IMR-90 (cell line): Measurements from ENCODE around the gene OPRM1. TPM values are rescaled to one million over a fixed set of nuclear protein-coding genes. Genes with fewer than 3 reads are reported as not detected.

Experiments used
- ATAC-seq: fragments of 200-7000 bp; cut with Tn5 transposase; 2 replicates; pipeline ENCODE4 v1.9.1; 2020; ENCODE audit warnings: low read depth, mild to moderate bottlenecking, moderate library complexity
- BruUV-seq: library from RNA; stranded (reverse); fragments of 400-500 nt; replicated peaks from 2 replicates; lab custom pipeline; 2021; lab: Mats Ljungman, UMichigan
- CTCF ChIA-PET: fragments of 300-600 bp; formaldehyde crosslinking; extraction: SDS; loops from one replicate; lab custom pipeline; 2021; ENCODE audit warnings: antibody characterized with exemption; lab: Yijun Ruan, JAX
- POLR2A ChIA-PET: fragments of 300-600 bp; sonication (Branson Sonifier 250); formaldehyde crosslinking; loops from one replicate; lab custom pipeline; 2022; ENCODE audit warnings: antibody characterized with exemption; ENCODE audit not compliant: unreplicated experiment; lab: Charles Lee
- DNase-seq: peaks from one replicate; pipeline ENCODE4 v3.0.0; 2013
- H2AFZ ChIP-seq: replicated peaks from 2 replicates; pipeline ENCODE3; 2013; ENCODE audit warnings: low read length, mild to moderate bottlenecking; ENCODE audit not compliant: poor library complexity
- H2AK5ac ChIP-seq: 2 replicates; pipeline ENCODE4 v1.6.1; 2013; ENCODE audit warnings: low read depth, low read length, inconsistent platforms
- H2AK9ac ChIP-seq: replicated peaks from 2 replicates; pipeline ENCODE3; 2013; ENCODE audit warnings: mild to moderate bottlenecking, low read depth, low read length, moderate library complexity; ENCODE audit not compliant: poor library complexity
- H2BK120ac ChIP-seq: 2 replicates; pipeline ENCODE4 v1.6.1; 2013; ENCODE audit warnings: low read depth, low read length, inconsistent platforms
- H2BK15ac ChIP-seq: 3 replicates; pipeline ENCODE4 v1.6.1; 2013; ENCODE audit warnings: low read depth, low read length, inconsistent platforms
- H2BK20ac ChIP-seq: 2 replicates; pipeline ENCODE4 v1.6.1; 2013; ENCODE audit warnings: low read depth, mild to moderate bottlenecking, inconsistent platforms, low read length, moderate library complexity
- H2BK5ac ChIP-seq: 2 replicates; pipeline ENCODE4 v1.6.1; 2013; ENCODE audit warnings: mild to moderate bottlenecking, low read depth, low read length, inconsistent platforms; ENCODE audit not compliant: poor library complexity, severe bottlenecking
- H3K14ac ChIP-seq: replicated peaks from 2 replicates; pipeline ENCODE4 v1.6.1; 2013; ENCODE audit warnings: low read depth, low read length, inconsistent platforms
- H3K18ac ChIP-seq: 2 replicates; pipeline ENCODE4 v1.6.1; 2013; ENCODE audit warnings: low read depth, low read length, control low read depth
- H3K23ac ChIP-seq: 2 replicates; pipeline ENCODE4 v1.6.1; 2013; ENCODE audit warnings: low read depth, low read length, inconsistent platforms
- H3K27ac ChIP-seq: 2 replicates; pipeline ENCODE4 v1.5.1; 2013; ENCODE audit warnings: mild to moderate bottlenecking, control low read depth, low read length; ENCODE audit not compliant: insufficient read depth
- H3K27me3 ChIP-seq: 2 replicates; pipeline ENCODE4 v1.6.1; 2013; ENCODE audit warnings: low read length; ENCODE audit not compliant: control insufficient read depth, insufficient read depth
- H3K36me3 ChIP-seq: 2 replicates; pipeline ENCODE4 v1.6.1; 2013; ENCODE audit warnings: low read length, mixed read lengths; ENCODE audit not compliant: control insufficient read depth, insufficient read depth
- H3K4ac ChIP-seq: 2 replicates; pipeline ENCODE4 v1.6.1; 2013; ENCODE audit warnings: low read depth, low read length, inconsistent platforms
- H3K4me1 ChIP-seq: 2 replicates; pipeline ENCODE4 v1.6.1; 2013; ENCODE audit warnings: low read length, mixed read lengths; ENCODE audit not compliant: control insufficient read depth, insufficient read depth
- H3K4me2 ChIP-seq: 2 replicates; pipeline ENCODE4 v1.6.1; 2013; ENCODE audit warnings: low read depth, mild to moderate bottlenecking, control low read depth, low read length, moderate library complexity
- H3K4me3 ChIP-seq: 2 replicates; pipeline ENCODE4 v1.5.1; 2013; ENCODE audit warnings: low read depth, mild to moderate bottlenecking, control low read depth, low read length, moderate library complexity; ENCODE audit not compliant: insufficient read depth
- H3K56ac ChIP-seq: 2 replicates; pipeline ENCODE4 v1.6.1; 2013; ENCODE audit warnings: low read length, inconsistent platforms; ENCODE audit not compliant: insufficient read depth; ENCODE audit errors: extremely low read depth
- H3K79me1 ChIP-seq, 2 experiments: 2 replicates each; pipeline ENCODE4 v1.6.1; 2013; ENCODE audit warnings: low read length in 2 of 2, inconsistent platforms in 1 of 2, low read depth in 1 of 2
- H3K9ac ChIP-seq: 2 replicates; pipeline ENCODE4 v1.6.1; 2013; ENCODE audit warnings: low read depth, low read length, control low read depth
- H3K9me1 ChIP-seq: 2 replicates; pipeline ENCODE4 v1.6.1; 2013; ENCODE audit warnings: low read length, inconsistent platforms; ENCODE audit not compliant: insufficient read depth
- H3K9me3 ChIP-seq: 2 replicates; pipeline ENCODE4 v1.6.1; 2013; ENCODE audit warnings: low read length; ENCODE audit not compliant: control insufficient read depth, insufficient read depth
- H4K20me1 ChIP-seq: 2 replicates; pipeline ENCODE4 v1.6.1; 2013; ENCODE audit warnings: low read length, inconsistent platforms; ENCODE audit not compliant: insufficient read depth
- H4K5ac ChIP-seq: 2 replicates; pipeline ENCODE4 v1.6.1; 2013; ENCODE audit warnings: mild to moderate bottlenecking, low read depth, low read length, control low read depth
- H4K8ac ChIP-seq, 2 experiments: 2 replicates each; pipeline ENCODE4 v1.6.1; 2013; ENCODE audit warnings: low read depth in 2 of 2, low read length in 2 of 2, control low read depth in 1 of 2, inconsistent platforms in 1 of 2
- H4K91ac ChIP-seq: 2 replicates; pipeline ENCODE4 v1.6.1; 2013; ENCODE audit warnings: low read depth, low read length, inconsistent platforms; ENCODE audit not compliant: insufficient read depth
- BHLHE40 ChIP-seq: fragments of 150-350 bp; IDR thresholded peaks from 2 replicates; pipeline ENCODE4 v1.6.1; 2016; ENCODE audit warnings: mild to moderate bottlenecking, low read depth, low read length
- CEBPB ChIP-seq: IDR thresholded peaks from 2 replicates; pipeline ENCODE4 v1.6.1; 2012; ENCODE audit warnings: low read depth, low read length, improper control_type of control experiment
- CHD1 ChIP-seq: IDR thresholded peaks from 2 replicates; pipeline ENCODE4 v1.6.1; 2012; ENCODE audit warnings: low read depth, low read length, improper control_type of control experiment
- CTCF ChIP-seq: conservative IDR thresholded peaks from 2 replicates; pipeline ENCODE4 v1.5.1; 2012; ENCODE audit warnings: mild to moderate bottlenecking, low read depth, low read length, improper control_type of control experiment
- ELK1 ChIP-seq: fragments of 150-350 bp; IDR thresholded peaks from 2 replicates; pipeline ENCODE4 v1.6.1; 2016; ENCODE audit warnings: low read depth, mild to moderate bottlenecking, low read length, moderate library complexity, borderline replicate concordance
- FOS ChIP-seq: fragments of 150-350 bp; IDR thresholded peaks from 2 replicates; pipeline ENCODE4 v1.6.1; 2016; ENCODE audit warnings: low read depth, low read length
- MAFK ChIP-seq: IDR thresholded peaks from 2 replicates; pipeline ENCODE4 v1.6.1; 2012; ENCODE audit warnings: low read depth, low read length, improper control_type of control experiment
- MAZ ChIP-seq: IDR thresholded peaks from 2 replicates; pipeline ENCODE4 v1.6.1; 2012; ENCODE audit warnings: low read depth, mild to moderate bottlenecking, low read length, improper control_type of control experiment, moderate library complexity, borderline replicate concordance
- MXI1 ChIP-seq: IDR thresholded peaks from 2 replicates; pipeline ENCODE4 v1.6.1; 2012; ENCODE audit warnings: low read depth, mild to moderate bottlenecking, low read length, moderate library complexity, borderline replicate concordance
- NFE2L2 ChIP-seq: fragments of 150-350 bp; IDR thresholded peaks from 2 replicates; pipeline ENCODE4 v1.6.1; 2016; ENCODE audit warnings: low read depth, mild to moderate bottlenecking, low read length
- POLR2A ChIP-seq: IDR thresholded peaks from 2 replicates; pipeline ENCODE4 v1.6.1; 2012; ENCODE audit warnings: mild to moderate bottlenecking, low read depth, low read length
- RAD21 ChIP-seq: IDR thresholded peaks from 2 replicates; pipeline ENCODE4 v1.6.1; 2012; ENCODE audit warnings: low read length, improper control_type of control experiment
- RCOR1 ChIP-seq: IDR thresholded peaks from 2 replicates; pipeline ENCODE4 v1.6.1; 2012; ENCODE audit warnings: mild to moderate bottlenecking, low read length, improper control_type of control experiment; ENCODE audit not compliant: insufficient replicate concordance
- RFX5 ChIP-seq: IDR thresholded peaks from 2 replicates; pipeline ENCODE4 v1.8.0; 2012; ENCODE audit warnings: low read depth, mild to moderate bottlenecking, low read length, moderate library complexity
- SMC3 ChIP-seq: fragments of 150-350 bp; IDR thresholded peaks from 2 replicates; pipeline ENCODE4 v1.6.1; 2016; ENCODE audit warnings: low read depth, mild to moderate bottlenecking, antibody characterized with exemption, low read length, moderate library complexity
- USF2 ChIP-seq: fragments of 150-350 bp; IDR thresholded peaks from 2 replicates; pipeline ENCODE4 v1.6.1; 2017; ENCODE audit warnings: mild to moderate bottlenecking, antibody characterized with exemption, low read length, low read depth
- WGBS, 2 experiments: methylation state at CpG; one replicate each; pipeline versions ENCODE4 v1.1.5 to v1.1.7; 2013; ENCODE audit warnings: missing lambda C conversion rate in 2 of 2; ENCODE audit not compliant: insufficient read length in 1 of 2; ENCODE audit errors: extremely low coverage in 2 of 2; 5-methylcytosine and 5-hydroxymethylcytosine counted together
- dilution Hi-C: fragments of 300-500 bp; cut with HindIII; formaldehyde crosslinking; loops from one replicate; pipeline ENCODE4 v1.14.3; 2018; ENCODE audit warnings: low sequenced_read_pairs; ENCODE audit not compliant: unreplicated experiment
- in situ Hi-C: fragments of 300-500 bp; cut with MboI; formaldehyde crosslinking; loops from 3 replicates; pipeline ENCODE4 v1.14.3; 2019; ENCODE audit warnings: low sequenced_read_pairs, inconsistent platforms, mixed read lengths
- intact Hi-C: fragments of 100-400 bp; cut with micrococcal nuclease; formaldehyde crosslinking; loops from 2 replicates; pipeline ENCODE4 v1.10.0; 2022
- polyA plus RNA-seq, 3 experiments: library from polyadenylated mRNA; depleted of rRNA; stranded (reverse); fragments of >200 nt; gene quantifications; 2 replicates each; pipeline ENCODE4 v1.2.3, GENCODE V29; 2012; ENCODE audit warnings: low replicate concordance in 1 of 3
- total RNA-seq: library from RNA; depleted of rRNA; stranded (reverse); fragments of >200 nt; gene quantifications from 2 replicates; pipeline ENCODE4 v1.2.3, GENCODE V29; 2012

OPRM1 gene
- total and polyA plus RNA-seq, 2 of the 4 experiments (the other 2 are of a cell fraction) = not detected

- no peaks in the 10 kb centered on the region for H3K9me1 ChIP-seq
- dilution Hi-C loops = loop anchor here (25.0 kb wide), 1 partner anchor 192 kb away; the partner anchor contains the start of gene IPCEF1
Observed at GRCh38 chr6:154170106-154170505, 131.1 kb downstream of the OPRM1 start.

More at GRCh38 chr6:154170106-154170505, 131.1 kb downstream of the OPRM1 start:
- H2AK9ac ChIP-seq = no peak overlapping the region
- H3K4me3 ChIP-seq = no peak overlapping the region
- H3K27me3 ChIP-seq = no peaks in the 10 kb centered on the region
- no peak overlapping the region for H3K4me2 ChIP-seq
- no TSS peak for BruUV-seq
- no CpG with 5 or more reads among the region's 2 CpGs for WGBS, 2 experiments
- no peak for ATAC-seq
- in situ Hi-C loops (loop anchor here (25.0 kb wide), 1 partner anchor 1133 kb away; no protein-coding TSS in a partner anchor), intact Hi-C loops (no loop called here)
- H3K56ac ChIP-seq = no peak overlapping the region
- no peaks in the 10 kb centered on the region for H4K20me1 ChIP-seq
- TF ChIP-seq ELK1 (no peak), CHD1 (no peak), NFE2L2 (no peak), MXI1 (no peak), MAZ (no peak), USF2 (no peak), RFX5 (no peak), POLR2A (no peak), FOS (no peak), CEBPB (no peak), RAD21 (no peak), CTCF (no peak), BHLHE40 (no peak), MAFK (no peak), SMC3 (no peak), RCOR1 (no peak)
- H3K9ac ChIP-seq = no peak overlapping the region
- H3K27ac ChIP-seq = no peak overlapping the region
- CTCF ChIA-PET = interaction anchor here (0.8 kb wide), 1 partner anchor 15 kb away, joined by 4 read pairs; no protein-coding TSS in a partner anchor
- no peak overlapping the region for H3K4ac ChIP-seq
- H4K91ac ChIP-seq = no peak overlapping the region
- peaks cover 4% of the 10 kb centered on the region; the same call in 1 of the 2 replicates for H3K4me1 ChIP-seq
- no peak overlapping the region for H2AK5ac ChIP-seq
- DNase-seq = no peak
- no peak overlapping the region for H4K5ac ChIP-seq
- POLR2A ChIA-PET = no interaction called here
- H3K36me3 ChIP-seq = no peaks in the 10 kb centered on the region
- H2BK120ac ChIP-seq = no peak overlapping the region
- no peak overlapping the region for H3K18ac ChIP-seq
- H3K14ac ChIP-seq = no peak overlapping the region
- no peak overlapping the region for H2BK20ac ChIP-seq
- no peak overlapping the region for H2BK5ac ChIP-seq
- H3K79me1 ChIP-seq = no peaks in the 10 kb centered on the region
- H2AFZ ChIP-seq = no peak overlapping the region
- H4K8ac ChIP-seq = no peak overlapping the region
- H3K9me3 ChIP-seq = no peaks in the 10 kb centered on the region
- H3K23ac ChIP-seq = no peak overlapping the region
- H2BK15ac ChIP-seq = no peak overlapping the region
